GM10847 (cell line): ENCODE results near the gene ACTG1.

ENCODE experiments used
- POLR2A ChIP-seq: IDR thresholded peaks from 2 replicates; pipeline ENCODE4 v1.6.1; 2011; ENCODE audit not compliant: insufficient read length; ENCODE audit errors: extremely low read depth

The ACTG1 gene

DNA sequence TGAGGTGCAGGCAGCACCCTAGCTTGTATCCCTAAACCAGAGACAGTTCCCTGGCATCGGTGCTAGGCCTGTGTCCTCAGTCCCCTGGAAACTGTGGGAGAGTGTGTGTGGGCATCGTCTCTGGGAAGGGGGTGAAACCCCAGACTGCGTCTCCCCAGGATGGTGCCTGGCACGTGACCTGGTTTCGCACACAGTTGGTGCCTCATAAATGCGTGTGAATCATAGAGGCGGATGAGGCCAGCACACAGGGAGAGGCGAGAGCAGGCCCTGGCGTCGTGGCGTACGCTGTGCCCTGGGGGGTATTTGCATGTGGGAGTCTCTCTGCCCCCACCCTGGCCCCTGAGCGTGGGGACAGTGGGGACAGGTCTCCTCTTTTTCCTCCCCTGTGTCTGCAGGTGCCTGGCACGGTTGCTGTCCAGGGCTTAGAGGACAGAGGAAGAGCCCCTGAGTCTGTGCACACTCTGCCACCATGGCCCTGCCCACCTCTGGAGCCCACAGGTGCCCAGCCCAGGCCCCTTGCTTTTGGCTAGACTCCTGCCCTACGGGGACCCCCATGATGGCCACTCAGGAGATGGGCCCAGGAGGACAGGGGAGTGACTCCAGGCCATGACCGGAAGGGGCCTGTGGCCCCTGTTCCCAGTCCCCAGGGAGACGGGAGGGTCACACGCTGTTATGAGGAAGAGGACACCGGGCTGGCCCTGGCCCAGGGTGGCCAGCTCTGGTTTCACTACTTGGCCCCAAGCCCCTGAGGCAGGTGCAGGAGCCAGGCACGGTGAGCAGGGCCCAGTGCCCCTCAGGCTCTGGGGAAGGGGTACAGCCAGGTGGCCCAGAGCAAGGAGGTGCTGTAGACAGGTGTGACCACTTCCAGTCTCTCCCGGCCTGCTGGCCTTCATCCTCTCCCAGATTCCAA is 14.3 kb upstream of the ACTG1 start:
- no peak for TF ChIP-seq POLR2A

DNA sequence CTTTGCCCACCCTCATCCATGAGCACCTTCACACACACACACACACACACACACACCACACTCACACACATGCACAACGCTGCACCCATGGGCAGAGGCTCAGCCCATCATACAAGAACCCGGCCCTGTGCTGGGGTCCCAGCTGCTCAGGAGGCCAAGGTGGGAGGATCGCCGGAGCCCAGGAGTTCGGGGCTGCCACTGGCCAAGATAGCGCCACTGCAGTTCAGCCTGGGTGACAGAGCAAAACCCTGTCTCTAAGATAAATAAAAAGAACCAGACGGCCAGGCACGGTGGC is 12.2 kb upstream of the ACTG1 start:
- TF ChIP-seq POLR2A = no peak

DNA sequence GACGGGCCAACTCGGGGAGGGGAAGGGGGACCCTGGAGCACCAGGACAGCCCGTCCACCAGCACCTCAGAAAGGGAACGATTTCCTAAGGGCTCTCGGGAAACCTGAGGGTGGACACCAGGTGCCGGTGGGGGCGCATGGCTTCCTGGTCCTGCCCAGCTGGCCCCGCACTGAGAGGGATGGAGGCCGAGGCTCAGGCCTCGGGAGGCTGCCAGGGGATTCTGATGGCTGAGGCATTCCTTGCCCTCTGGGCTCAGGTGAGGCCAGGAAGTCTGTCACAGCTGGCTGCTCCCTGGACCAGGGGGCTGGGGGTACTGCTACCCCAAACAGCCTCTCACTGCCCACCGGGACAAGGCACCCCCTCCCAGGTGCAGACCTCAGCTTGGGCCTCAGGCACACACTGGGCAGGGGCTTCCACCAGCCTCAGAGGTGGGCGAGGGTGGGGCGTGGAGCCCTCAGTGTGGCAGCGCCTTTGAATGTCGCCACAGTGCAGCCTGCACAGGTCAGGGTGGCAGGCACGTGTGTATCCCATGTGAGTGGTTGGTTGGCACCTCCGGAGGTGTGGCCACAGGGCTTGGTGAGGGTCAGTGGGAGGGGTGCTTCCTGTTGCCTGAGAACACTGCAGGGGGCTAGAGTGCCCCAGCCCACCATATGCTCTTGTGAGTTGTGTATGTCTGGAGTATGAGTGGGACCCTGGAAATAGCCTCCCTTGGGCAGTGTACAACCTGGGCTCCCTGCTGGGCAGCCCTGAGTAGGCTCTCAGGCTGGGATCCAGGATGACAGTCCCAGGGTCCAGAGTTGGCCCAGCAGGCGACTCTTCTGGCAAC is 11.7 kb upstream of the ACTG1 start:
- no peak for TF ChIP-seq POLR2A

DNA sequence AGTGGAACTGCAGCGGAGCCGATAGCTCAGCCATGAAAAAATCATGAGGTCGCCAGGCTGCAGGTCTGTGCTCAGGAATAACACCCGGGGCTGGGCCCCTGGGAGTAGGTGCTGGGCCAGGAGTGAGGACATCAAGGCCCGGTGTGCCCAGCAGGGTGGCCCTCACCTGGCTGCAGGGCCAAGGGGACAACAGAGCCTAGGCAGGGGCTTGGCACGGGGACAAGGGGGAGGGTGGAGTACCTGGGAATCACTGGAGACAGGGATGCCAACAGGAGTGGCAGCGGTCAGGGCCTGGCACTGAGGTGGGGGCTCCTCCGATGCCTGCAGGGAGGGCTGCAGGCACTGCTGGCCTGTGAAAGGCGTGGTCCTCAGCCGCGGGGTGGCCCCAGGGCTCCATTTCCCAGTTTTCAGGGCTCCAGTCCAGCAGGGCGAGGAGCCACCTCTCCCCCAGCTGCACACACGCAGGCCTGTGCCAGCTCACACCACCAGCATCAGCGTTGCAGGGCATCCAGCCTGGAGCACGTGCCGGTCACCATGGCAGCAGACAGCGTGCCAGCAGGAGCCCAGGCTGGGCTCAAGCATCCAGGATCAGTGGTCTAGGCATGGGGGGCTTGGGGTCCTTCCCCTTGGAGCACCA is 10.9 kb upstream of the ACTG1 start:
- TF ChIP-seq POLR2A = no peak

DNA sequence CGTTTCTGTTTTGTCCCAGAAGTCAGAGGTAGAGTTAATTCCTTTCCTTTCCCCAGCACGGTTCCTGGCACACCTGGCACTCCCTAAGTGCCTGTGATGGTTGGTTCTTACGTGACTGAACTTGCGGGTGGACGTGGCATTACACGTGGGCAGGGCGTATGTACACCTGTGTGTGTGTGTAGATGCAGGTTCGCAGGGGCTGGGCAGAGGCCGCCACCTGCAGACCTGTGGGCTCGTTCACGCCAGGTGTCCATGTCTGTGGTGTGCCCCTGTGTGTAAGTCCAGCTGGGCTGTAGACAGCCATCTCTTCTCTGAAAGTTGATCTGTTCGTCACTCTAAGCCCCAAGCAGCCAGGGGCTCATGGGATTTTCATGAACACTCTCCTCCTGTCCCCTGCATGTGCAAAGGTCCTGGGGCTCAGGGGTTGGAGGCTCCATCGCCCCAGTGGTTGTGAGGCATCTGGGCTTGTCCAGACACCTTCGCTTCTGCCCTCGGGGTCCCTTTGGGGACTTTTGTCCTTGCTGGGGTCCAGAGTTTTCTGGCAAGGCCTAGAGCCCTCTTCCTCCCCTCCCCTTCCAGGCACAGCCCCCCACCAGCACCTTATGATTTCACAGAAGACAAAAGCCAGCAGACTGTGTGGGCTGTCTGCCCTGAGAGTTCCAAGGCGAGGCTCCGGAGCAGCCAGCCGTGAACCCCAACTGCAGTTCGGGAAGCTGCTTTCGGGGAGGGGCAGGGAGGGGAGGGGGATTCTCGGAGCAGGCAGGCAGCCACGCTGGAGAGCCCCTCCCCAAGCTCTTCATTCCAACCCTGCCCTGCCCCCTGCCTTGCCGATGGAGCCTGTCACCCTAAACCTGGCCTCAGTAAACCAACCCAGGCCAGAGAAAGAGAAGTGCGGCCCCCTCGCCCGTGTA is 10.1 kb upstream of the ACTG1 start:
- no peak for TF ChIP-seq POLR2A

DNA sequence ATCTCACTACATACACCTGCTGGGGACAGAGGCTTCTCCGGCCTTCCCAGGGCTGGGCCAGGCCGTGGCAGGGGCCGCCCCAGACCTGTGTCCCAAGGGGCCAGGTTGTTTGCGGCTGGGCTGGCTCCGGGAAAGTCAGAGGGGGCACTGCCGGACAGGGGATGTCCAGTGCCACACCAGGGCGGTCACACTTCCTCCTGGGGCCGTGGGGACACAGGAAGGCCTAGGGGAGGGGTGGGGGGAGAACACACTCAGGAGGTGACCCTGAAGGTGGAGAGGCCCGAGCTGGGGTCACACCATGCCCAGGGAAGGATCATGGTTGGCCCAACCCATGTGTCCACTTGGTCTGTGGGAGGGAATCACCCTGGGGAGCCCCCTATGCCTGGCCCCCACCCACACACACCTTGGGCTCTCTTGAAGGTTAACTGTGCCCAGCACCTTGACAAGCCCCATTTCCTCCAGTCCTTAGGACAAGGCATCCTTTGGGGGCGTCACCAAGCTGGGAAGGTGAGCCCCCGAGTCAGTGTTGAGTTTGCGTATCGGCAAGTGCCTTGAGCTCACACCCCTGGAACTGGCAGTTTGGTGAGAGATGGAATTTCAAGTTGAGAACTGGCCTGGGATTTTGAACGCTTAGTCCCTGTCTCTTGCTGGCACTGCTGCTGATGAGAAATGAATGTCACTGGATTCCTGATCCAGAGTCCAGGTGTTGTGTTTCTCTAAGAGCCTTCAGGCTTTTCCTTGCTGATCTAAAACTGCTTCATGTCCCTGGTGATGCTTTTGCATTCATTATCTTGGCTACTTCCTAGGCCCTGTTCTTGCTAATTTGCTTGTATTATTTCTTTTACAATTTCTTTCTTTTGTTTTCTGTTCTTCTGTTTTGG is 7.7 kb upstream of the ACTG1 start:
- TF ChIP-seq POLR2A = no peak

DNA sequence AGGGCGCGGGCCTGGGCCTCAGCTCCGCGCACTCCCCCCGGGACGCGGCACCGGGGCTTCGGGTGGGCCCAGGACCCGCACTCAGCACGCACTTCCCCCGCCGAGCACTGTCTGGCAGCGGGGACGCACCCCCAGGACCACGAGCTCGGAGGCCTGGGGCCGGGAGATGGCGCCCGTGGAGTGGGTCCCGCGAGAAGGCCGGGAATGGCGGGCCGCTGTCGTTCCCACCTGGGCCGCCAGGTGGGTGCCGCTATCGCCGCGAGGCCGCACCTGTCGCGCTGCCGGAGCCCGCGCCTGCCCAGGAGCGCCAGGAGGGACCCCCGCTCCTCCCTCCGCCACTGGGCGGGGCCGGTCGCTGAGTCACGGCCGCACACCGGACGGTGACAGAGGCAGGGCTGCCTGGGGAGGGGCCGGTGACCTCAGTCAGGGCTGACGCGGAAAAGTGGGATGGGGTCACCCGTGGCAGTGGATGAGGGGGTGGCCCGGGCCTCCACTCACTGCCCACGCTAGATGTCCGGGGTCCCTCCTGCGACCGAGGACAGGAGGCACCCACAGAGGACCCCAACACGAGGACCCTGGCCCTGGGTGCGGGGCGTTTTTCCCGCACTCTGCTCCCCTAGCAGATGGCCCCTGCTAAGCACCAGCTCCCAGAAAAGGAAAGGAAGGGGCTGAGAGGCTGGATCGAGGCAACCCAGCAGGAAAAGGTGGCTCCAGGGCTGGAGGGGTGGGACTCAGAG is 6.9 kb upstream of the ACTG1 start:
- TF ChIP-seq POLR2A = no peak

DNA sequence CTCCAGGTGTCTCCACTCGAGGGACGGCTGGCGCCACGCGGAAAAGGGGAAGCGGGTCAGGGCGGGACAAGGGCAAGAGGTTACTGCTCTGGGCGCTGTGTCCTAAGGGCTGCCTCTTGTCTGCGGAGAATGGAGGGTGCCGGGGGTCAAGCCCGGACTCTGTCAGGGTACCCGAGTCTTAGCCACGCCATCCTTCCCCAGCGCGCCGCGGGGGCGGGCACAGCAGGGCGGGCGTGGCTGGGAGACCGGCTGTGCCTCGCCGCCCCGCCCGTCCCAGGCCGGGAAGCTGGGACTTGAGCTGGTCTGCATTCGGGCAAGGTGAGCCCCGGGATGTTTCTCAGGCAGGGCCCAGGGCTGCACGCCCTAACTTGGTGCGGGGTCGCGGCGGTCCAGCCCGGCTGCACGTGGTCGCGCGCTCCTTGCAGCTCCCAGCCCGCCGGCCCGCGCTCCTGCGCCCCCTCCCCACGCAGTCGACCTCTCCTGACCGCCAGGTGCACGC is 6.2 kb upstream of the ACTG1 start:
- peak; percentile 38 for TF ChIP-seq POLR2A

DNA sequence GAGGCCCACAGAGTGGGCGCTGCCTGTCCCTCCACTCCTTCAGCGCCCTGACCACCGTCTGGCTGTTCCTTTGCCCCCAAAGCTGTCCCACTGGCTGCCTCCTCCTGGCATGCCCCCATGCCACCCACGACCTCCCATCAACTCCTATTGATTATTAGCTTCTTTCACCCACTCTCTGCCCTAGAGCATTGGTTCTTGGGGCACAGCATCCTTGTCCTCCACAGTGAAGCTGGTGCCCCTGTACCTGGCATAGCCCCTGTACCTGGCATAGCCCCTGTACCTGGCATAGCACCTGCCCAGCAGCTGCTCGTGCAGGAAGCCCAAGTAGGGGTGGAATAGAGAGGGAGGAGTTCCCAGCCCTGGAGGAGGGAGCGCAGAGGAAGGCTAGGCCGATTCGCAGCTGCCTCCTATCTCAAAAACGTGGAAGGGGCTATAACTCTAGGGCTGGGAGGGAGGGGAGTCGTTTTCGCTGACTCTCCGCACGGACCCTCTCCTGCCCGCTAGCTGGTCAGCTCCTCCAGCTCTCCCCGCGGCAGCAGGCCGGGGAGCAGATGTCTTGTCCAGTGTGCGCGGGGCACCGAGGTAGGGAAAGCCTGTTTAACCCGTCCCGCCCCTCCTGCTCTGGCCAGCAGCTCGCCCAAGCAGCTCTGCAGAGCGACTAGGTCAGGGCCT is 5.7 kb upstream of the ACTG1 start:
- TF ChIP-seq POLR2A = no peak

DNA sequence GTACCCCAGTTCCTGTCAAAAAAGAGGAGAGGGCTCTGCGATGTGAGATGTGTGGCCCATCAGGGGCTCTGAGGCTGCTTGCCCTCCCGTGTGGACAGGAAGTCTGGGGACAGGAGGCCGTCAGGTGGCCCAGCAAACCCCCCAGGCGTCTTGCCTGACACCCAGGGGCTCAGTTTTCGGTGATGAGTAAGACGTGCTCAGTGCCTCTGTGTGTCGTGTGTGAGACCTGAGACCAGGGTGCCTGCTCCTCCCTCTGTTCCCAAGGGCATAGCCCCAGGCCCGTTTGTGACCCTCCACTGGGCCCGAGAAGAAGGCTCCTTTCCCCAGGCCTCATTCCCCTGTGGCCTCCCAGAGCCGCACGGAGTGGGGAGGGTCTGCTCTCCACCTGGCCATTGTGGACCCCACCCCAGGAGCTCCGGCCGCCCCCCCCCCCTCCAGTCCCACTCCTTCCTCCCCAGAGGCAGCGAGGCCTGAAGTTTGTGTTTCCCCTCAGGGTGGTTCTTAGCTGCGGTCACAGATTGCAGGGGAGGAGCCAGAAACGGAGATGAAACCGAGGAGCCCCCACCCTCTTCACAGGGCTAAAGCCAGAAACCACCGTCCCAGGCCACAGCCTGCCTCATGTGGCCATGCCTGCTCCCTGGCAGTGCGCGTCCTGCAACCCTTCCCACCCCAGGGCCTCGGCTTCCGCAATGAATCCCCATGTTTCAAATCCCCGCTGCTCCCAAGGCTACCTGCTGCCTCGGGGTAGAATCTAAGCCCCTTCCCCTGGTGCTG is 4.9 kb upstream of the ACTG1 start:
- peak; percentile 64 for TF ChIP-seq POLR2A

DNA sequence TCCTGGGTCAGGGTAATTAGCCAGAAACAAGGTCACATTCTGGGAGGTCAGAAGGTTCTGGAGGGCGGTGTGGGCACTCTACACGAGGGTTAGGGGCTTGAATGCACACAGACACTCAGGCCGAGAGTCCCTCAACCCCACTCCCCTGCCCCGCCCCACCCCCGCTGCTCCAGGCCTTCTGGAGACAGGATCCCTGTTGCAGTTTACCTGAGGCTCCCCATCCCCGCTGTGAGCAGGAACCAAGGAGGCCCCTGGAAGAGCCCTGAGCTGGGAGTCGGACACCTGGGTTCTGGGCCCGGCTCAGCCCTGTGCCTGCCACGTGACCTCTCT is 4.4 kb upstream of the ACTG1 start:
- no peak for TF ChIP-seq POLR2A

DNA sequence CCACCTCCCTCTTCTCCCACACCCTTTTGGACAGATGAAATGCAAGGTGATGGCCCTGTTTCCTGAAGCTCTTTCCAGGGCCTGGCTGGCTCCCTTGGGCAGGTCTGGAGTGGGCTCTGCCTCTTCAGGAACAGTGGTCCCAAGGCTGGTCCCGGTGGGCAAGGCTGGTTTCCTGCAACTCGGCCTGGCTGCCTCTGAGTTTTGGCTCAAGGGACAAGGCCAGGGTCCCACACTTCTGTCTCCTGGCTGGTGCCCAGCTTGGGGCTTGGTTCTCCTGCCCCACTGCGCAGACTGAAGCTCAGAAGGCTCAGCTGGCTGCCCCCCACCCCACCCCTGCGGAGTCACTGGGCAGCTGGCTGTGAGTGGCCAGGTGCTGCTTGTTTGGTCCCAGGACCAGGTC is 3.8 kb upstream of the ACTG1 start:
- no peak for TF ChIP-seq POLR2A
